VCaP (cell line): ENCODE results near the gene GTF3C2.

Experiments
- H3K27ac ChIP-seq: fragments of 450-650 bp; 2 replicates; pipeline ENCODE4 v1.5.1; 2017
- CTCF ChIP-seq: fragments of 450-650 bp; conservative IDR thresholded peaks from 2 replicates; pipeline ENCODE4 v1.5.1; 2017; ENCODE audit warnings: mild to moderate bottlenecking, moderate library complexity

GTF3C2 gene

GRCh38 chr2:27351802-27352598 lies 4.6 kb downstream of the GTF3C2 start:
- no peak for TF ChIP-seq CTCF
- H3K27ac ChIP-seq = no peak overlapping the region

GRCh38 chr2:27350106-27350693 lies 6.4 kb downstream of the GTF3C2 start:
- no peak overlapping the region for H3K27ac ChIP-seq
- TF ChIP-seq CTCF = no peak

GRCh38 chr2:27347641-27348040 lies 8.9 kb downstream of the GTF3C2 start:
- TF ChIP-seq CTCF = no peak
- no peak overlapping the region for H3K27ac ChIP-seq

GRCh38 chr2:27336173-27336572 lies 20.4 kb downstream of the GTF3C2 start:
- H3K27ac ChIP-seq = no peak overlapping the region
- TF ChIP-seq CTCF = no peak

GRCh38 chr2:27335311-27335710 lies 21.3 kb downstream of the GTF3C2 start:
- TF ChIP-seq CTCF = no peak
- no peak overlapping the region for H3K27ac ChIP-seq

- TF ChIP-seq CTCF = no peak
- H3K27ac ChIP-seq = no peak overlapping the region
Measured at GRCh38 chr2:27324720-27325119, 31.8 kb downstream of the GTF3C2 start.

- peak overlapping the region; percentile 94 for H3K27ac ChIP-seq
- no peak for TF ChIP-seq CTCF
Measured at GRCh38 chr2:27323596-27324285, 32.8 kb downstream of the GTF3C2 start.
